GM12872 (cell line): ENCODE data around the gene PARN.

Experiments
- TF ChIP-seq, protein P1 (sequence below): IDR thresholded peaks from 3 replicates; pipeline ENCODE4 v1.5.1; 2011; ENCODE audit warnings: low read depth, mild to moderate bottlenecking, low read length, moderate library complexity; ENCODE audit not compliant: insufficient read depth

Gene PARN

DNA sequence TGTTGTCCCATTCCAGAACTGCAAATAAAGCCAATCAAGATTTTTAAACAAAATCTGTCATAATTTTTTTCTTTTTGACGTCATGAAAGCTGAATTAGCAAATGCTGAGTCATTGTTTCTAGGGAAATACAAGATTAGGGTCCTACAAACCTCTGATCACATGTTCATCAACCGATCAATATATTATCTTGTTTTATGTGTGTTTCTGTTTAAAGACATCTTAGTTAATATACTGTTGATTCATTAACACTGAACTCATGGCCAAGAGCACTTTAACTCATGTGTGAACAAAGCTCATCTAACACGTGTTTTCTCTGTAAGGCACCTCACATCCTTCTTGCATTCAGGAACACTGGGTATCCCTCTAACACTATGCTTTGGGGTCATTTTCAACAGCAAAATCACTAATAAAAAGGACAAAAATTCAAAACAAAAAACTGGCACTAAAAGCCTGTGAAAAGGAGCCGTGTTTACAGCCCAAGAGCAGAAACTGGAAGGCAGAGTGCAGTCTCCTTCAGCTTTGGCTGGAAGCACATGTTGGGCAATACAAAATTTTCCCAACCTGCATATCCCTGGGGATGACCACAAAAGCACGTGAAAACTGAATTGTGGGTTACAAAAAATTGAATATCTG lies 102.5 kb downstream of the PARN start:
- TF ChIP-seq, protein P1, sequence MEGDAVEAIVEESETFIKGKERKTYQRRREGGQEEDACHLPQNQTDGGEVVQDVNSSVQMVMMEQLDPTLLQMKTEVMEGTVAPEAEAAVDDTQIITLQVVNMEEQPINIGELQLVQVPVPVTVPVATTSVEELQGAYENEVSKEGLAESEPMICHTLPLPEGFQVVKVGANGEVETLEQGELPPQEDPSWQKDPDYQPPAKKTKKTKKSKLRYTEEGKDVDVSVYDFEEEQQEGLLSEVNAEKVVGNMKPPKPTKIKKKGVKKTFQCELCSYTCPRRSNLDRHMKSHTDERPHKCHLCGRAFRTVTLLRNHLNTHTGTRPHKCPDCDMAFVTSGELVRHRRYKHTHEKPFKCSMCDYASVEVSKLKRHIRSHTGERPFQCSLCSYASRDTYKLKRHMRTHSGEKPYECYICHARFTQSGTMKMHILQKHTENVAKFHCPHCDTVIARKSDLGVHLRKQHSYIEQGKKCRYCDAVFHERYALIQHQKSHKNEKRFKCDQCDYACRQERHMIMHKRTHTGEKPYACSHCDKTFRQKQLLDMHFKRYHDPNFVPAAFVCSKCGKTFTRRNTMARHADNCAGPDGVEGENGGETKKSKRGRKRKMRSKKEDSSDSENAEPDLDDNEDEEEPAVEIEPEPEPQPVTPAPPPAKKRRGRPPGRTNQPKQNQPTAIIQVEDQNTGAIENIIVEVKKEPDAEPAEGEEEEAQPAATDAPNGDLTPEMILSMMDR = no peak

DNA sequence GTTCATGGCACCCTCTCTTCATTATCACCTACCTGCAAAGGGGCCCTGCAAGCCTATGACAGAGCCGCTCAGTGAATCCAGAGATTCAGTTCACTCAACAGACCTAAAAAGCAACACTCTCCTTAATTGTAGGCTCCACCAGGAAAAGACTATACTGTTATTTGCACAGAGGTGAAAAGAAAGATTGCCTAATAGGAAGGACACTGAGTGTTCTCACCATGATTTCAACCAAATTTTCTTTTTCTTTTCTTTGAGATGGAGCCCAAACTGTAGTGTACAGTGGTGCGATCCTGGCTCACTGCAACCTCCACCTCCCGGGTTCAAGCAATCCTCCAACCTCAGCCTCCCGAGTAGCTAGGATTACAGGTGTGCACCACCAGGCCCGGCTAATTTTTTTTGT lies 104.5 kb downstream of the PARN start:
- TF ChIP-seq, protein P1 = no peak

DNA sequence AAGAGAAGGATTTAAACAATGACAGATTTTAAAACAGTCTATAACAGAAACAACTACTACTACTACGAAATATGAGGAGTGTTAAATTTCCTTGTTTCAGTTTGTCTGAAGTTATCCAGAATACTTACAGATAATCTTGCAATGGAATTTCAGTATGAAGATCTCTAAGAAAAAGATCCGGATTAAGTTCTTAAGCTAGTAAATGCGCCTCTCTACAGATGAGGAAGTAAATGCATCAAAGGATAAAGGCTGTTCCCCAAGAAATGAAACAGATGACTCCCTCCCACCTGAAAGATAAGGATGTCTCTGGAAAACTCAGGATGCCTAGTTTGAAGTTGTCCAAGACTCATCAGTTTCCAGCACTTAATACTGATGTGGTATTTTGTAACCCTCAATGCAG lies 105.1 kb downstream of the PARN start:
- TF ChIP-seq, protein P1 = no peak

DNA sequence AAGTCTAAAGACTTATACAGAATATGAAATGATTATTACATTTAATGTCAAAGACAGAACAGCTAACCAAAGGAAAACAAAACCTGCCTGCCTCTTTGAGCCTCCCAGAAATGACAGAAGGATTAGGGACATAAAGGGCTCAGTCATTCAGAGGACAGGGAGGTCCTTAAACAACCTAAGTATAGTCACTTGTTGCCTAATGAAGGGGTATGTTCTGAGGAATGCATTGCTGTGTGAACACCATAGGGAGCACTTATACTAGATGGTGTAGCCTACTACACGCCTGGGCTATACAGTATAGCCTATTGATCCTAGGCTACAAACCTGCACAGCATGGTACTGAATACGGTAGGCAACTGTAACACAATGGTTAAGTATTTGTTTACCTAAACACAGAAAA lies 106.4 kb downstream of the PARN start:
- TF ChIP-seq, protein P1 = no peak

DNA sequence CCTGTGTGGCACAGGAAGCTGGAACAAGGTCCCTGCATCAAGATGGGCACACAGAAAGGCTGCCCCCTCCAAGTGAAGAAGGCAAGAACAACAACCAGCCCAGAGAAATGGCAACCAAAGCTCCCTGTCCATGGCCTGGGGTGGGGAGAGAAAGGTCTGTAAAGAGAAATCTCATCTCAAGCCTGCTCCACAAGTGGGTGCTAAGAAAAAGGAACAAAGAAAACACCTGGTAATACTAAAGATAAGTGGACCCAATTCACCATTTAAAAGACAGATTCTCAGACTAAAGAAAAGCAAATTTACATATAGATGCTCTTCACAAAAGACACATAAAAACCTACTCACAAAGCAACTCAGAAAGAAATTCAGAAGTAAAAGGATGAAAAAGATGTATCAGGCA lies 107.4 kb downstream of the PARN start:
- TF ChIP-seq, protein P1 = no peak

DNA sequence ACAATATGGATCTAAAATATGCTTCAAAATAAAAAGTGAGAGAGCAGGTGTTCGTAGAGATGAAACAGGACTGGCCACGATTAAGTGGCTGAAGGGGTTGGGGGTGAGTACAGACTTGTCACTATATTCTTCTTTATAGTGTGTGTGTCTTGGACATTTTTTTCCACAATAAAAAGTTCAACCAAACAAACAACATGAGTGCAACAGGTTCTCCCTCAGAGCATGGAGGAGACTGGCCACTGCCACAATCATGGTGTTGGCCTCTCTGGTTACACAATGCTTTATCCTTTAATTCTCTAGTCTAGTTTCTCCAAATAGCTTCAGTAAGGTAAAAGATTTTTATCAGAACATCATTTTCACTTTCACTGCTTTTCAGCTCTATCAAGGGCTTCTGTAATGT lies 109.3 kb downstream of the PARN start:
- TF ChIP-seq, protein P1 = no peak

DNA sequence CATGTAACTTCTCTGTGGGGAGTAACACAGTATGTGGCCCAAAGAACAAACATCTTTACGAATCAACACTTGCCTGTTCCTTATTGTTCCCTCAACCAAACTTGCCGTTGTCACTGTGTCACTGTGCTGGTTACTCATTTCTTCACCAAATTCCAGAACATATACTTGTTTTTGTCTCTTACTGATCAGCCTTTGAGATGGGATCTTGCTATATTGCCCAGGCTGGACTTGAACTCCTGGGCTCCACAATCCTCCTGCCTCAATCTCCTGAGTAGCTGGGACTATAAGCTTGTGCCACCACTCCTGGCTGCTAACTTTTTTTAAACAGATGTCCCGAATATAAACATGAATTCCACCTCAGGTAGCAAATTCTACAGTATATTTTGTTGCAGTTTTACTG lies 115.1 kb downstream of the PARN start:
- TF ChIP-seq, protein P1 = no peak
